ENCODE measurements around the gene ANKS1A.

DNA sequence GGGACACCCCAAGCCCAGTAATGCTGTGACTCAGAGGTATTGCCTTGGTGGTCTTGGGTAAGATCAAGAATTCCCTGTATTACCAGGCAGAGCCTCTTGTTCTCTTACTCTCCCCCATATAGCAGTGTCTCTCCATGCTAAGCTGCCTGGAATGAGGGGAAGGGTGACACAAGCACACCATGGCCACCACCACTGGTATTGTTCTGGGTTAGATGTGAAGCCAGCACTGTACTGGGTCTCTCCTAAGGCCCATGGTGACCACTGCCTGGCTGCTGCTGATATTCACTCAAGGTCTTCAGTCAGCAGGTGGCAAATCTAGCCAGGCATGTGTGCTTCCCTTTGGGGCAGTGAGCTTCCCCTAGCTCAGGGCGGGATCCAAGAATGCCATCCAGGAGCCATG lies 37.7 kb upstream of the ANKS1A start:
- TF ChIP-seq POLR2AphosphoS5 (IDR thresholded peaks at IDR 0.05; ENCODE audit: low read depth, low read length) (no peak), TCF7L2 (IDR thresholded peaks at IDR 0.05; ENCODE audit: low read depth, low read length) (no peak), SIN3A (IDR thresholded peaks at IDR 0.05; ENCODE audit: borderline replicate concordance, insufficient read depth, low read depth, low read length) (no peak)
- TF ChIP-seq, protein P1, sequence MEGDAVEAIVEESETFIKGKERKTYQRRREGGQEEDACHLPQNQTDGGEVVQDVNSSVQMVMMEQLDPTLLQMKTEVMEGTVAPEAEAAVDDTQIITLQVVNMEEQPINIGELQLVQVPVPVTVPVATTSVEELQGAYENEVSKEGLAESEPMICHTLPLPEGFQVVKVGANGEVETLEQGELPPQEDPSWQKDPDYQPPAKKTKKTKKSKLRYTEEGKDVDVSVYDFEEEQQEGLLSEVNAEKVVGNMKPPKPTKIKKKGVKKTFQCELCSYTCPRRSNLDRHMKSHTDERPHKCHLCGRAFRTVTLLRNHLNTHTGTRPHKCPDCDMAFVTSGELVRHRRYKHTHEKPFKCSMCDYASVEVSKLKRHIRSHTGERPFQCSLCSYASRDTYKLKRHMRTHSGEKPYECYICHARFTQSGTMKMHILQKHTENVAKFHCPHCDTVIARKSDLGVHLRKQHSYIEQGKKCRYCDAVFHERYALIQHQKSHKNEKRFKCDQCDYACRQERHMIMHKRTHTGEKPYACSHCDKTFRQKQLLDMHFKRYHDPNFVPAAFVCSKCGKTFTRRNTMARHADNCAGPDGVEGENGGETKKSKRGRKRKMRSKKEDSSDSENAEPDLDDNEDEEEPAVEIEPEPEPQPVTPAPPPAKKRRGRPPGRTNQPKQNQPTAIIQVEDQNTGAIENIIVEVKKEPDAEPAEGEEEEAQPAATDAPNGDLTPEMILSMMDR (IDR thresholded peaks at IDR 0.05) = no peak
- TF ChIP-seq, protein P2, sequence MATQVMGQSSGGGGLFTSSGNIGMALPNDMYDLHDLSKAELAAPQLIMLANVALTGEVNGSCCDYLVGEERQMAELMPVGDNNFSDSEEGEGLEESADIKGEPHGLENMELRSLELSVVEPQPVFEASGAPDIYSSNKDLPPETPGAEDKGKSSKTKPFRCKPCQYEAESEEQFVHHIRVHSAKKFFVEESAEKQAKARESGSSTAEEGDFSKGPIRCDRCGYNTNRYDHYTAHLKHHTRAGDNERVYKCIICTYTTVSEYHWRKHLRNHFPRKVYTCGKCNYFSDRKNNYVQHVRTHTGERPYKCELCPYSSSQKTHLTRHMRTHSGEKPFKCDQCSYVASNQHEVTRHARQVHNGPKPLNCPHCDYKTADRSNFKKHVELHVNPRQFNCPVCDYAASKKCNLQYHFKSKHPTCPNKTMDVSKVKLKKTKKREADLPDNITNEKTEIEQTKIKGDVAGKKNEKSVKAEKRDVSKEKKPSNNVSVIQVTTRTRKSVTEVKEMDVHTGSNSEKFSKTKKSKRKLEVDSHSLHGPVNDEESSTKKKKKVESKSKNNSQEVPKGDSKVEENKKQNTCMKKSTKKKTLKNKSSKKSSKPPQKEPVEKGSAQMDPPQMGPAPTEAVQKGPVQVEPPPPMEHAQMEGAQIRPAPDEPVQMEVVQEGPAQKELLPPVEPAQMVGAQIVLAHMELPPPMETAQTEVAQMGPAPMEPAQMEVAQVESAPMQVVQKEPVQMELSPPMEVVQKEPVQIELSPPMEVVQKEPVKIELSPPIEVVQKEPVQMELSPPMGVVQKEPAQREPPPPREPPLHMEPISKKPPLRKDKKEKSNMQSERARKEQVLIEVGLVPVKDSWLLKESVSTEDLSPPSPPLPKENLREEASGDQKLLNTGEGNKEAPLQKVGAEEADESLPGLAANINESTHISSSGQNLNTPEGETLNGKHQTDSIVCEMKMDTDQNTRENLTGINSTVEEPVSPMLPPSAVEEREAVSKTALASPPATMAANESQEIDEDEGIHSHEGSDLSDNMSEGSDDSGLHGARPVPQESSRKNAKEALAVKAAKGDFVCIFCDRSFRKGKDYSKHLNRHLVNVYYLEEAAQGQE (IDR thresholded peaks at IDR 0.05; ENCODE audit: insufficient read depth in 1 of 2, low read depth in 2 of 2, low read length in 1 of 2) = no peak
